HCT116 (cell line): Measurements from ENCODE around the gene RPH3AL. TPM values are rescaled to one million over a fixed set of nuclear protein-coding genes. Genes with fewer than 3 reads are reported as not detected.

ENCODE experiments used
- ATAC-seq: fragments of 200-7000 bp; cut with Tn5 transposase; 2 replicates; pipeline ENCODE4 v1.9.1; 2020; ENCODE audit warnings: mild to moderate bottlenecking, moderate library complexity
- BruUV-seq: library from RNA; stranded (reverse); fragments of 400-500 nt; replicated peaks from 2 replicates; lab custom pipeline; 2021; lab: Mats Ljungman, UMichigan
- CTCF ChIA-PET: fragments of 300-600 bp; sonication (Branson Sonifier 250); formaldehyde crosslinking; loops from one replicate; lab custom pipeline; 2021; ENCODE audit warnings: antibody characterized with exemption; lab: Charles Lee
- POLR2A ChIA-PET: fragments of 300-600, 350-600 bp; sonication (Branson Sonifier 250); formaldehyde crosslinking; loops from one replicate; lab custom pipeline; 2021; ENCODE audit warnings: antibody characterized with exemption; lab: Charles Lee
- RAD21 ChIA-PET, 2 experiments: fragments of 300-600 bp; sonication (Branson Sonifier 250); formaldehyde crosslinking; loops; one replicate each; lab custom pipeline; 2023; ENCODE audit warnings: low total read pairs in 2 of 2; ENCODE audit not compliant: uncharacterized antibody in 2 of 2, unreplicated experiment in 2 of 2, low non-redundant PET in 1 of 2; lab: Charles Lee
- DNase-seq: peaks from one replicate; pipeline ENCODE4 v3.0.0-alpha.2; 2010; ENCODE audit warnings: low read depth, low spot score
- H2AFZ ChIP-seq: fragments of 200-600 bp; shearing (Covaris generic), sonication (generic); 2 replicates; pipeline ENCODE4 v1.6.1; 2017; ENCODE audit warnings: low read depth, mixed run types, mixed read lengths, antibody characterized with exemption, low read length; ENCODE audit not compliant: poor library complexity, severe bottlenecking
- H3K27ac ChIP-seq: 2 replicates; pipeline ENCODE4 v1.5.1; 2012; ENCODE audit warnings: low read depth, low read length
- H3K27me3 ChIP-seq: fragments of 200-600 bp; sonication (generic); 2 replicates; pipeline ENCODE4 v1.6.1; 2016; ENCODE audit warnings: mixed run types, low read length, mixed read lengths; ENCODE audit not compliant: insufficient read depth
- H3K36me3 ChIP-seq, 2 experiments: fragments of 200-500 bp in 1 of 2; fragments of 200-600 bp in 1 of 2; sonication (Bioruptor generic) in 1 of 2; sonication (generic) in 1 of 2; 2 replicates each; pipeline versions ENCODE4 v1.5.1 to v1.6.1; 2014 to 2016; ENCODE audit warnings: low read length in 2 of 2, inconsistent platforms in 1 of 2, mixed read lengths in 1 of 2, mixed run types in 1 of 2; ENCODE audit not compliant: insufficient read depth in 2 of 2, control insufficient read depth in 1 of 2
- H3K4me1 ChIP-seq, 2 experiments: fragments of 200-600 bp in 1 of 2; sonication (generic) in 1 of 2; 2 replicates each; pipeline versions ENCODE4 v1.5.1 to v1.6.1; 2012 to 2017; ENCODE audit warnings: low read length in 2 of 2, inconsistent platforms in 1 of 2, mild to moderate bottlenecking in 1 of 2, mixed read lengths in 1 of 2, mixed run types in 1 of 2, moderate library complexity in 1 of 2; ENCODE audit not compliant: insufficient read depth in 2 of 2, control insufficient read depth in 1 of 2
- H3K4me2 ChIP-seq: fragments of 200-600 bp; sonication (generic); 2 replicates; pipeline ENCODE4 v1.6.1; 2017; ENCODE audit warnings: mixed run types, low read length, mixed read lengths
- H3K4me3 ChIP-seq, 2 experiments: fragments of 200-600 bp in 1 of 2; sonication (generic) in 1 of 2; replicated peaks in 1 of 2; 2 replicates each; pipeline ENCODE4 v1.5.1; 2011 to 2016; ENCODE audit warnings: low read length in 2 of 2, control low read depth in 1 of 2, low read depth in 1 of 2, mild to moderate bottlenecking in 1 of 2, mixed read lengths in 1 of 2, mixed run types in 1 of 2
- H3K79me2 ChIP-seq: fragments of 200-600 bp; sonication (generic); 2 replicates; pipeline ENCODE4 v1.6.1; 2017; ENCODE audit warnings: mild to moderate bottlenecking, mixed run types, low read length, moderate library complexity, mixed read lengths; ENCODE audit not compliant: insufficient read depth
- H3K9ac ChIP-seq: fragments of 200-600 bp; sonication (generic); 2 replicates; pipeline ENCODE4 v1.6.1; 2016; ENCODE audit warnings: low read length, mixed read lengths
- H3K9me2 ChIP-seq: fragments of 200-600 bp; sonication (generic), shearing (Covaris generic); 2 replicates; pipeline ENCODE4 v1.6.1; 2017; ENCODE audit warnings: mixed run types, mild to moderate bottlenecking, moderate library complexity; ENCODE audit not compliant: insufficient read depth
- H3K9me3 ChIP-seq, 2 experiments: fragments of 200-500 bp in 1 of 2; fragments of 200-600 bp in 1 of 2; sonication (Bioruptor generic) in 1 of 2; sonication (generic) in 1 of 2; 2 replicates each; pipeline ENCODE4 v1.6.1; 2014 to 2017; ENCODE audit warnings: low read length in 2 of 2, mixed read lengths in 2 of 2, inconsistent platforms in 1 of 2, low read depth in 1 of 2, mild to moderate bottlenecking in 1 of 2, mixed run types in 1 of 2, moderate library complexity in 1 of 2; ENCODE audit not compliant: control insufficient read depth in 1 of 2, insufficient read depth in 1 of 2
- H4K20me1 ChIP-seq: fragments of 200-600 bp; sonication (generic), shearing (Covaris generic); 2 replicates; pipeline ENCODE4 v1.6.1; 2017; ENCODE audit warnings: mixed run types, mild to moderate bottlenecking, moderate library complexity; ENCODE audit not compliant: insufficient read depth
- EGR1 ChIP-seq: IDR thresholded peaks from 2 replicates; pipeline ENCODE4 v1.6.1; 2012; ENCODE audit warnings: low read depth
- ELF1 ChIP-seq: IDR thresholded peaks from 2 replicates; pipeline ENCODE4 v1.6.1; 2012; ENCODE audit warnings: low read depth, borderline replicate concordance
- EZH2phosphoT487 ChIP-seq: fragments of 200-600 bp; IDR thresholded peaks from 2 replicates; pipeline ENCODE4 v1.6.1; 2018; ENCODE audit warnings: antibody characterized with exemption, borderline replicate concordance
- JUND ChIP-seq: IDR thresholded peaks from 2 replicates; pipeline ENCODE4 v1.6.1; 2012
- POLR2A ChIP-seq: IDR thresholded peaks from 2 replicates; pipeline ENCODE4 v1.7.0; 2011; ENCODE audit warnings: borderline replicate concordance; ENCODE audit not compliant: insufficient read depth, insufficient read length; ENCODE audit errors: extremely low read depth
- RAD21 ChIP-seq: IDR thresholded peaks from 2 replicates; pipeline ENCODE4 v1.6.1; 2012; ENCODE audit warnings: low read depth, mild to moderate bottlenecking
- SIN3A ChIP-seq: IDR thresholded peaks from 2 replicates; pipeline ENCODE4 v1.6.1; 2012; ENCODE audit warnings: low read depth
- SP1 ChIP-seq: IDR thresholded peaks from 2 replicates; pipeline ENCODE4 v1.6.1; 2012; ENCODE audit warnings: low read depth
- YY1 ChIP-seq: IDR thresholded peaks from 2 replicates; pipeline ENCODE4 v1.6.1; 2011; ENCODE audit warnings: low read length, low read depth, moderate library complexity, mild to moderate bottlenecking; ENCODE audit not compliant: insufficient replicate concordance; ENCODE audit errors: extremely low read depth
- ZBTB33 ChIP-seq: IDR thresholded peaks from 2 replicates; pipeline ENCODE4 v1.6.1; 2011; ENCODE audit warnings: mild to moderate bottlenecking, low read length, moderate library complexity; ENCODE audit not compliant: insufficient replicate concordance; ENCODE audit errors: extremely low read depth
- ZNF274 ChIP-seq: fragments of 200-500 bp; sonication (Bioruptor generic); IDR thresholded peaks from 2 replicates; pipeline ENCODE4 v1.6.1; 2014; ENCODE audit warnings: mild to moderate bottlenecking, low read depth, low read length, inconsistent platforms
- intact Hi-C: fragments of 100-400 bp; cut with micrococcal nuclease; formaldehyde crosslinking; loops from 2 replicates; pipeline ENCODE4 v1.10.0; 2022
- total RNA-seq: library from RNA; stranded (reverse); gene quantifications from one replicate; pipeline ENCODE4 v1.2.1, GENCODE V29; 2021; ENCODE audit not compliant: unreplicated experiment
- TF ChIP-seq, protein P1 (sequence below): IDR thresholded peaks from 2 replicates; pipeline ENCODE4 v1.6.1; 2012
- TF ChIP-seq, protein P2 (sequence below): IDR thresholded peaks from 2 replicates; pipeline ENCODE4 v1.6.1; 2012; ENCODE audit warnings: low read depth

The RPH3AL gene
- total RNA-seq, 1 experiment from 2014 or later, result 17.0 TPM

GRCh38 chr17:326010-326621, 26.5 kb downstream of the RPH3AL start:
- POLR2A ChIA-PET, result no interaction called here
- no peak for ATAC-seq
- no peaks in the 10 kb centered on the region for H3K9me2 ChIP-seq
- TF ChIP-seq ZNF274, result no peak
- TF ChIP-seq EZH2phosphoT487, result no peak
- TF ChIP-seq YY1, result no peak
- no peak for TF ChIP-seq ELF1
- TF ChIP-seq RAD21, result no peak
- no peak for TF ChIP-seq SIN3A
- no peak for TF ChIP-seq JUND
- TF ChIP-seq, protein P1, sequence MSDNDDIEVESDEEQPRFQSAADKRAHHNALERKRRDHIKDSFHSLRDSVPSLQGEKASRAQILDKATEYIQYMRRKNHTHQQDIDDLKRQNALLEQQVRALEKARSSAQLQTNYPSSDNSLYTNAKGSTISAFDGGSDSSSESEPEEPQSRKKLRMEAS, result no peak
- TF ChIP-seq ZBTB33, result no peak
- TF ChIP-seq EGR1, result no peak
- TF ChIP-seq SP1, result no peak
- no peak for TF ChIP-seq POLR2A
- TF ChIP-seq, protein P2, sequence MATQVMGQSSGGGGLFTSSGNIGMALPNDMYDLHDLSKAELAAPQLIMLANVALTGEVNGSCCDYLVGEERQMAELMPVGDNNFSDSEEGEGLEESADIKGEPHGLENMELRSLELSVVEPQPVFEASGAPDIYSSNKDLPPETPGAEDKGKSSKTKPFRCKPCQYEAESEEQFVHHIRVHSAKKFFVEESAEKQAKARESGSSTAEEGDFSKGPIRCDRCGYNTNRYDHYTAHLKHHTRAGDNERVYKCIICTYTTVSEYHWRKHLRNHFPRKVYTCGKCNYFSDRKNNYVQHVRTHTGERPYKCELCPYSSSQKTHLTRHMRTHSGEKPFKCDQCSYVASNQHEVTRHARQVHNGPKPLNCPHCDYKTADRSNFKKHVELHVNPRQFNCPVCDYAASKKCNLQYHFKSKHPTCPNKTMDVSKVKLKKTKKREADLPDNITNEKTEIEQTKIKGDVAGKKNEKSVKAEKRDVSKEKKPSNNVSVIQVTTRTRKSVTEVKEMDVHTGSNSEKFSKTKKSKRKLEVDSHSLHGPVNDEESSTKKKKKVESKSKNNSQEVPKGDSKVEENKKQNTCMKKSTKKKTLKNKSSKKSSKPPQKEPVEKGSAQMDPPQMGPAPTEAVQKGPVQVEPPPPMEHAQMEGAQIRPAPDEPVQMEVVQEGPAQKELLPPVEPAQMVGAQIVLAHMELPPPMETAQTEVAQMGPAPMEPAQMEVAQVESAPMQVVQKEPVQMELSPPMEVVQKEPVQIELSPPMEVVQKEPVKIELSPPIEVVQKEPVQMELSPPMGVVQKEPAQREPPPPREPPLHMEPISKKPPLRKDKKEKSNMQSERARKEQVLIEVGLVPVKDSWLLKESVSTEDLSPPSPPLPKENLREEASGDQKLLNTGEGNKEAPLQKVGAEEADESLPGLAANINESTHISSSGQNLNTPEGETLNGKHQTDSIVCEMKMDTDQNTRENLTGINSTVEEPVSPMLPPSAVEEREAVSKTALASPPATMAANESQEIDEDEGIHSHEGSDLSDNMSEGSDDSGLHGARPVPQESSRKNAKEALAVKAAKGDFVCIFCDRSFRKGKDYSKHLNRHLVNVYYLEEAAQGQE, result no peak
- no peak overlapping the region for H3K9ac ChIP-seq
- no peak overlapping the region for H3K4me2 ChIP-seq
- CTCF ChIA-PET, result no interaction called here
- DNase-seq, result no peak
- RAD21 ChIA-PET, result no interaction called here
- H3K4me3 ChIP-seq, result no peak overlapping the region
- H2AFZ ChIP-seq, result no peak overlapping the region
- no peaks in the 10 kb centered on the region for H4K20me1 ChIP-seq
- no peaks in the 10 kb centered on the region for H3K27me3 ChIP-seq
- H3K4me1 ChIP-seq, result no peaks in the 10 kb centered on the region
- no TSS peak for BruUV-seq
- no peak overlapping the region for H3K27ac ChIP-seq
- no peaks in the 10 kb centered on the region for H3K36me3 ChIP-seq
- no peaks in the 10 kb centered on the region for H3K79me2 ChIP-seq
- no peaks in the 10 kb centered on the region for H3K9me3 ChIP-seq
- intact Hi-C loops, result no loop called here
